Uterus (tissue), 2 donors: Measurements from ENCODE around the gene HINT3.

Experiments used
- POLR2A ChIP-seq, 2 donors: fragments of 450-650 bp; IDR thresholded peaks; one replicate each; pipeline ENCODE4 v1.6.1; 2016; ENCODE audit warnings: antibody characterized with exemption in 2 of 2, mild to moderate bottlenecking in 1 of 2, moderate library complexity in 1 of 2
- TF ChIP-seq, protein P1 (sequence below), 4 experiments: fragments of 200-600 bp in 2 of 4; fragments of 450-650 bp in 2 of 4; sonication (generic) in 2 of 4; IDR thresholded peaks; one replicate each; pipeline ENCODE4 v1.5.1; 2016 to 2019; ENCODE audit warnings: antibody characterized with exemption in 4 of 4, mild to moderate bottlenecking in 2 of 4, moderate library complexity in 1 of 4

DNA sequence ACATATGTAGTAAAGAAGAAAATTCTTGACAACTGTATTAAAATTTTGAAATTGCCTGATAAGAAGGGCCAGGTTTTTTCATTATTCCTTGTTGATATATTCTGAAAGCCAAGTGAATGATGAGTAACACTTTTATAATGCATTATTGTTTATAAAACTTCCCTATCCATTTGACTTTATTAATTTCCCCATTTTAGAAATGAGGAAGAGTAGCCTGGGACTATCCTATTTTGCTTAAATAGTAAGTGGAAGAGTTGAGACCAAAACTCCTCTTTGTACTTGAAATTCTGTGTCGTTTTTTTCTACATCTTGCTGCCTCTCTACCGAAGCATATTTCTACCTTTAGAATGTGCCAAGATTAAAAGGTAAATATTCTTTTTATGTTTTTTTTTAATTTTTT, 69.4 kb downstream of the HINT3 start:
- TF ChIP-seq, protein P1, sequence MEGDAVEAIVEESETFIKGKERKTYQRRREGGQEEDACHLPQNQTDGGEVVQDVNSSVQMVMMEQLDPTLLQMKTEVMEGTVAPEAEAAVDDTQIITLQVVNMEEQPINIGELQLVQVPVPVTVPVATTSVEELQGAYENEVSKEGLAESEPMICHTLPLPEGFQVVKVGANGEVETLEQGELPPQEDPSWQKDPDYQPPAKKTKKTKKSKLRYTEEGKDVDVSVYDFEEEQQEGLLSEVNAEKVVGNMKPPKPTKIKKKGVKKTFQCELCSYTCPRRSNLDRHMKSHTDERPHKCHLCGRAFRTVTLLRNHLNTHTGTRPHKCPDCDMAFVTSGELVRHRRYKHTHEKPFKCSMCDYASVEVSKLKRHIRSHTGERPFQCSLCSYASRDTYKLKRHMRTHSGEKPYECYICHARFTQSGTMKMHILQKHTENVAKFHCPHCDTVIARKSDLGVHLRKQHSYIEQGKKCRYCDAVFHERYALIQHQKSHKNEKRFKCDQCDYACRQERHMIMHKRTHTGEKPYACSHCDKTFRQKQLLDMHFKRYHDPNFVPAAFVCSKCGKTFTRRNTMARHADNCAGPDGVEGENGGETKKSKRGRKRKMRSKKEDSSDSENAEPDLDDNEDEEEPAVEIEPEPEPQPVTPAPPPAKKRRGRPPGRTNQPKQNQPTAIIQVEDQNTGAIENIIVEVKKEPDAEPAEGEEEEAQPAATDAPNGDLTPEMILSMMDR (IDR thresholded peaks at IDR 0.05) = no peak
- no peak for TF ChIP-seq POLR2A (IDR thresholded peaks at IDR 0.05)
